ENCODE data around the gene KAZN. TPM values are rescaled to one million over a fixed set of nuclear protein-coding genes. Genes with fewer than 3 reads are reported as not detected.

KAZN gene
- total and polyA plus RNA-seq, 4 donors = 17.8 to 54.0 (median 38.4) TPM

- Histone ChIP-seq H3K9me3 (ENCODE audit: control insufficient read depth, insufficient read depth, low read length) (no peaks in the 10 kb centered on the region), H3K36me3 (ENCODE audit: control insufficient read depth, insufficient read depth, low read length) (peaks cover 41% of the 10 kb centered on the region), H3K27me3 (ENCODE audit: control insufficient read depth, insufficient read depth, low read length) (peaks cover 2% of the 10 kb centered on the region), H3K4me3 (ENCODE audit: low read depth, low read length) (no peak overlapping the region), H3K27ac (ENCODE audit: low read depth, low read length) (no peak overlapping the region), H3K4me1 (ENCODE audit: control insufficient read depth, insufficient read depth, low read length) (peaks cover 22% of the 10 kb centered on the region)
- WGBS (ENCODE audit: insufficient coverage) = 17% methylated on average over 16 of the region's 16 CpGs
- DNase-seq (ENCODE audit: low read depth in 4 of 6, low spot score in 6 of 6) = peak in 2 of 6 donors; percentile 70 to 89
Measured at GRCh38 chr1:15100121-15100879, 501.8 kb downstream of the KAZN start.

- WGBS (ENCODE audit: insufficient coverage) = 72% methylated on average over 19 of the region's 21 CpGs
- DNase-seq (ENCODE audit: low read depth in 4 of 6, low spot score in 6 of 6) = no peak
- H3K27me3 ChIP-seq (ENCODE audit: control insufficient read depth, insufficient read depth, low read length) = peaks cover 2% of the 10 kb centered on the region
Measured at GRCh38 chr1:15100880-15101760, 502.6 kb downstream of the KAZN start.

GRCh38 chr1:15101801-15102200 lies 503.3 kb downstream of the KAZN start:
- 81% methylated on average over 2 of the region's 4 CpGs for WGBS (ENCODE audit: insufficient coverage)
- H3K4me3 ChIP-seq (ENCODE audit: low read depth, low read length) = no peak overlapping the region
- H3K36me3 ChIP-seq (ENCODE audit: control insufficient read depth, insufficient read depth, low read length) = peaks cover 38% of the 10 kb centered on the region
- H3K27me3 ChIP-seq (ENCODE audit: control insufficient read depth, insufficient read depth, low read length) = peaks cover 2% of the 10 kb centered on the region
- no peak overlapping the region for H3K27ac ChIP-seq (ENCODE audit: low read depth, low read length)
- DNase-seq (ENCODE audit: low read depth in 4 of 6, low spot score in 6 of 6) = no peak
- H3K9me3 ChIP-seq (ENCODE audit: control insufficient read depth, insufficient read depth, low read length) = no peaks in the 10 kb centered on the region
- peaks cover 22% of the 10 kb centered on the region for H3K4me1 ChIP-seq (ENCODE audit: control insufficient read depth, insufficient read depth, low read length)

More at GRCh38 chr1:15100880-15101760, 502.6 kb downstream of the KAZN start:
- H3K4me3 ChIP-seq (ENCODE audit: low read depth, low read length) = no peak overlapping the region
- H3K27ac ChIP-seq (ENCODE audit: low read depth, low read length) = no peak overlapping the region
- peaks cover 41% of the 10 kb centered on the region for H3K36me3 ChIP-seq (ENCODE audit: control insufficient read depth, insufficient read depth, low read length)
- peaks cover 22% of the 10 kb centered on the region for H3K4me1 ChIP-seq (ENCODE audit: control insufficient read depth, insufficient read depth, low read length)
- H3K9me3 ChIP-seq (ENCODE audit: control insufficient read depth, insufficient read depth, low read length) = no peaks in the 10 kb centered on the region

GRCh38 chr1:15102646-15103045 lies 504.2 kb downstream of the KAZN start:
- no peak overlapping the region for H3K27ac ChIP-seq (ENCODE audit: low read depth, low read length)
- H3K27me3 ChIP-seq (ENCODE audit: control insufficient read depth, insufficient read depth, low read length) = peaks cover 2% of the 10 kb centered on the region
- DNase-seq (ENCODE audit: low read depth in 4 of 6, low spot score in 6 of 6) = no peak
- 87% methylated on average over 9 of the region's 9 CpGs for WGBS (ENCODE audit: insufficient coverage)
- H3K36me3 ChIP-seq (ENCODE audit: control insufficient read depth, insufficient read depth, low read length) = peaks cover 38% of the 10 kb centered on the region
- H3K9me3 ChIP-seq (ENCODE audit: control insufficient read depth, insufficient read depth, low read length) = no peaks in the 10 kb centered on the region
- H3K4me1 ChIP-seq (ENCODE audit: control insufficient read depth, insufficient read depth, low read length) = peaks cover 22% of the 10 kb centered on the region
- H3K4me3 ChIP-seq (ENCODE audit: low read depth, low read length) = no peak overlapping the region

- Histone ChIP-seq H3K4me3 (ENCODE audit: low read depth, low read length) (no peak overlapping the region), H3K27ac (ENCODE audit: low read depth, low read length) (no peak overlapping the region), H3K4me1 (ENCODE audit: control insufficient read depth, insufficient read depth, low read length) (peaks cover 22% of the 10 kb centered on the region), H3K9me3 (ENCODE audit: control insufficient read depth, insufficient read depth, low read length) (no peaks in the 10 kb centered on the region), H3K27me3 (ENCODE audit: control insufficient read depth, insufficient read depth, low read length) (peaks cover 2% of the 10 kb centered on the region), H3K36me3 (ENCODE audit: control insufficient read depth, insufficient read depth, low read length) (peaks cover 40% of the 10 kb centered on the region)
- no peak for DNase-seq (ENCODE audit: low read depth in 4 of 6, low spot score in 6 of 6)
- WGBS (ENCODE audit: insufficient coverage) = 97% methylated on average over 12 of the region's 17 CpGs
Measured at GRCh38 chr1:15103211-15103610, 504.7 kb downstream of the KAZN start.

- DNase-seq (ENCODE audit: low read depth in 4 of 6, low spot score in 6 of 6) = no peak
- Histone ChIP-seq H3K4me3 (ENCODE audit: low read depth, low read length) (no peak overlapping the region), H3K36me3 (ENCODE audit: control insufficient read depth, insufficient read depth, low read length) (peaks cover 35% of the 10 kb centered on the region), H3K27ac (ENCODE audit: low read depth, low read length) (no peak overlapping the region), H3K9me3 (ENCODE audit: control insufficient read depth, insufficient read depth, low read length) (no peaks in the 10 kb centered on the region), H3K27me3 (ENCODE audit: control insufficient read depth, insufficient read depth, low read length) (peaks cover 2% of the 10 kb centered on the region), H3K4me1 (ENCODE audit: control insufficient read depth, insufficient read depth, low read length) (peaks cover 19% of the 10 kb centered on the region)
- WGBS (ENCODE audit: insufficient coverage) = 88% methylated on average over 9 of the region's 10 CpGs
Measured at GRCh38 chr1:15103906-15104305, 505.4 kb downstream of the KAZN start.

- peaks cover 2% of the 10 kb centered on the region for H3K27me3 ChIP-seq (ENCODE audit: control insufficient read depth, insufficient read depth, low read length)
- H3K4me3 ChIP-seq (ENCODE audit: low read depth, low read length) = no peak overlapping the region
- H3K27ac ChIP-seq (ENCODE audit: low read depth, low read length) = no peak overlapping the region
- no peaks in the 10 kb centered on the region for H3K9me3 ChIP-seq (ENCODE audit: control insufficient read depth, insufficient read depth, low read length)
- peaks cover 12% of the 10 kb centered on the region for H3K4me1 ChIP-seq (ENCODE audit: control insufficient read depth, insufficient read depth, low read length)
- no peak for DNase-seq (ENCODE audit: low read depth in 4 of 6, low spot score in 6 of 6)
- peaks cover 33% of the 10 kb centered on the region for H3K36me3 ChIP-seq (ENCODE audit: control insufficient read depth, insufficient read depth, low read length)
Measured at GRCh38 chr1:15104768-15105167, 506.3 kb downstream of the KAZN start.

GRCh38 chr1:15106608-15107007 lies 508.1 kb downstream of the KAZN start:
- Histone ChIP-seq H3K4me1 (ENCODE audit: control insufficient read depth, insufficient read depth, low read length) (no peaks in the 10 kb centered on the region), H3K9me3 (ENCODE audit: control insufficient read depth, insufficient read depth, low read length) (no peaks in the 10 kb centered on the region), H3K4me3 (ENCODE audit: low read depth, low read length) (no peak overlapping the region), H3K27me3 (ENCODE audit: control insufficient read depth, insufficient read depth, low read length) (no peaks in the 10 kb centered on the region), H3K27ac (ENCODE audit: low read depth, low read length) (no peak overlapping the region), H3K36me3 (ENCODE audit: control insufficient read depth, insufficient read depth, low read length) (peaks cover 28% of the 10 kb centered on the region)
- no peak for DNase-seq (ENCODE audit: low read depth in 4 of 6, low spot score in 6 of 6)
- 48% methylated on average over 4 of the region's 7 CpGs for WGBS (ENCODE audit: insufficient coverage)

- DNase-seq (ENCODE audit: low read depth in 4 of 6, low spot score in 6 of 6) = no peak
- Histone ChIP-seq H3K4me3 (ENCODE audit: low read depth, low read length) (no peak overlapping the region), H3K9me3 (ENCODE audit: control insufficient read depth, insufficient read depth, low read length) (no peaks in the 10 kb centered on the region), H3K36me3 (ENCODE audit: control insufficient read depth, insufficient read depth, low read length) (peaks cover 26% of the 10 kb centered on the region), H3K27me3 (ENCODE audit: control insufficient read depth, insufficient read depth, low read length) (no peaks in the 10 kb centered on the region), H3K4me1 (ENCODE audit: control insufficient read depth, insufficient read depth, low read length) (peaks cover 4% of the 10 kb centered on the region), H3K27ac (ENCODE audit: low read depth, low read length) (no peak overlapping the region)
- 83% methylated on average over 1 of the region's 1 CpG for WGBS (ENCODE audit: insufficient coverage)
Measured at GRCh38 chr1:15107058-15107687, 508.7 kb downstream of the KAZN start.

All from spinal cord (tissue), 10 donors.